ENCODE data around the gene HNRNPLL. TPM values are rescaled to one million over a fixed set of nuclear protein-coding genes. Genes with fewer than 3 reads are reported as not detected.
"Not testable (repeated sequence)": the region's sequence is repeated elsewhere in the genome, so short reads cannot be mapped to it uniquely, and the experiment has no call there.

Gene HNRNPLL
- total RNA-seq, 5 donors from 2014 or later (not counting 1 experiment from before 2014, with no cell fraction given), result 28.1 to 69.0 (median 35.2) TPM

GRCh38 chr2:38615237-38615636 is 12.5 kb upstream of the HNRNPLL start:
- Histone ChIP-seq H3K4me3 (ENCODE audit: control insufficient read depth in 1 of 2, extremely low read depth in 1 of 2, low read length in 1 of 2) (no peak overlapping the region), H3K36me3 (ENCODE audit: control insufficient read depth in 2 of 2, extremely low read depth in 1 of 2, insufficient read depth in 1 of 2, low read length in 1 of 2) (no peaks in the 10 kb centered on the region), H3K9me3 (no peaks in the 10 kb centered on the region), H3K27ac (ENCODE audit: low read length) (no peak overlapping the region), H3K27me3 (replicated peaks in 1 of 2; ENCODE audit: control insufficient read depth in 2 of 2, extremely low read depth in 1 of 2, insufficient read depth in 2 of 2, low read length in 1 of 2) (no peaks in the 10 kb centered on the region), H3K4me1 (ENCODE audit: control insufficient read depth in 1 of 2, extremely low read depth in 1 of 2, insufficient read depth in 2 of 2, low read length in 2 of 2) (peaks cover 0 to 3% of the 10 kb centered on the region in 2 experiments)
- DNase-seq (no peak), ATAC-seq (replicated peaks in 1 of 4) (no peak)
- H3K4me3 Mint-ChIP-seq, result no peak overlapping the region
- no peak overlapping the region for H3K27ac Mint-ChIP-seq
- H3K36me3 Mint-ChIP-seq, result no peaks in the 10 kb centered on the region
- CTCF ChIA-PET, result no interaction called here
- no peaks in the 10 kb centered on the region for H3K9me3 Mint-ChIP-seq
- peaks cover 0 to 13% (median 11%) of the 10 kb centered on the region in 3 donors for H3K4me1 Mint-ChIP-seq
- WGBS (ENCODE audit: insufficient coverage), result no CpG with 5 or more reads among the region's 1 CpG
- peaks cover 0 to 9% of the 10 kb centered on the region in 2 donors for H3K27me3 Mint-ChIP-seq
- POLR2A ChIA-PET, result no interaction called here

- Mint-ChIP-seq H3K27me3 (peaks cover 0 to 9% of the 10 kb centered on the region in 2 donors), H3K36me3 (no peaks in the 10 kb centered on the region), H3K9me3 (no peaks in the 10 kb centered on the region), H3K27ac (no peak overlapping the region), H3K4me1 (peaks cover 6 to 21% (median 16%) of the 10 kb centered on the region in 3 donors), H3K4me3 (no peak overlapping the region)
- H3K9me3 ChIP-seq, result no peaks in the 10 kb centered on the region
- H3K36me3 ChIP-seq (ENCODE audit: control insufficient read depth in 2 of 2, extremely low read depth in 1 of 2, insufficient read depth in 1 of 2, low read length in 1 of 2), result no peaks in the 10 kb centered on the region
- no peaks in the 10 kb centered on the region for H3K27me3 ChIP-seq (replicated peaks in 1 of 2; ENCODE audit: control insufficient read depth in 2 of 2, extremely low read depth in 1 of 2, insufficient read depth in 2 of 2, low read length in 1 of 2)
- ATAC-seq (replicated peaks in 1 of 4) (no peak), DNase-seq (no peak)
- ChIA-PET POLR2A (interaction anchor here in 1 of 2 donors (0.6 kb wide), 1 partner anchor 341 kb away, joined by 5 read pairs; no protein-coding TSS in a partner anchor), CTCF (no interaction called here)
- no CpG with 5 or more reads among the region's 3 CpGs for WGBS (ENCODE audit: insufficient coverage)
- H3K27ac ChIP-seq (ENCODE audit: low read length), result no peak overlapping the region
- H3K4me1 ChIP-seq (ENCODE audit: control insufficient read depth in 1 of 2, extremely low read depth in 1 of 2, insufficient read depth in 2 of 2, low read length in 2 of 2), result peaks cover 0 to 6% of the 10 kb centered on the region in 2 experiments
- no peak overlapping the region for H3K4me3 ChIP-seq (ENCODE audit: control insufficient read depth in 1 of 2, extremely low read depth in 1 of 2, low read length in 1 of 2)
Measured at GRCh38 chr2:38613849-38614213, 11.1 kb upstream of the HNRNPLL start.

- Mint-ChIP-seq H3K4me3 (no peak overlapping the region), H3K27ac (no peak overlapping the region), H3K36me3 (no peaks in the 10 kb centered on the region), H3K4me1 (peaks cover 10 to 24% (median 19%) of the 10 kb centered on the region in 3 donors), H3K27me3 (peaks cover 0 to 9% of the 10 kb centered on the region in 2 donors), H3K9me3 (no peaks in the 10 kb centered on the region)
- ATAC-seq (replicated peaks in 1 of 4) (no peak), DNase-seq (no peak)
- Histone ChIP-seq H3K27ac (ENCODE audit: low read length) (no peak overlapping the region), H3K4me1 (ENCODE audit: control insufficient read depth in 1 of 2, extremely low read depth in 1 of 2, insufficient read depth in 2 of 2, low read length in 2 of 2) (peaks cover 0 to 6% of the 10 kb centered on the region in 2 experiments), H3K4me3 (ENCODE audit: control insufficient read depth in 1 of 2, extremely low read depth in 1 of 2, low read length in 1 of 2) (no peak overlapping the region), H3K36me3 (ENCODE audit: control insufficient read depth in 2 of 2, extremely low read depth in 1 of 2, insufficient read depth in 1 of 2, low read length in 1 of 2) (no peaks in the 10 kb centered on the region), H3K27me3 (replicated peaks in 1 of 2; ENCODE audit: control insufficient read depth in 2 of 2, extremely low read depth in 1 of 2, insufficient read depth in 2 of 2, low read length in 1 of 2) (no peaks in the 10 kb centered on the region), H3K9me3 (no peaks in the 10 kb centered on the region)
- ChIA-PET POLR2A (interaction anchor here (0.5 to 0.6 kb wide), 2 partner anchors 114 to 341 kb away, joined by 4 to 5 read pairs; no protein-coding TSS in a partner anchor), CTCF (no interaction called here)
- WGBS (ENCODE audit: insufficient coverage), result 91% methylated on average over 7 of the region's 10 CpGs
Measured at GRCh38 chr2:38613126-38613848, 10.6 kb upstream of the HNRNPLL start.

- Mint-ChIP-seq H3K4me3 (no peak overlapping the region), H3K36me3 (no peaks in the 10 kb centered on the region), H3K27ac (no peak overlapping the region), H3K4me1 (peaks cover 15 to 28% (median 24%) of the 10 kb centered on the region in 3 donors), H3K9me3 (no peaks in the 10 kb centered on the region), H3K27me3 (peaks cover 0 to 4% of the 10 kb centered on the region in 2 donors)
- Histone ChIP-seq H3K4me3 (ENCODE audit: control insufficient read depth in 1 of 2, extremely low read depth in 1 of 2, low read length in 1 of 2) (no peak overlapping the region), H3K4me1 (ENCODE audit: control insufficient read depth in 1 of 2, extremely low read depth in 1 of 2, insufficient read depth in 2 of 2, low read length in 2 of 2) (peaks cover 0 to 12% of the 10 kb centered on the region in 2 experiments), H3K36me3 (ENCODE audit: control insufficient read depth in 2 of 2, extremely low read depth in 1 of 2, insufficient read depth in 1 of 2, low read length in 1 of 2) (no peaks in the 10 kb centered on the region), H3K27me3 (replicated peaks in 1 of 2; ENCODE audit: control insufficient read depth in 2 of 2, extremely low read depth in 1 of 2, insufficient read depth in 2 of 2, low read length in 1 of 2) (no peaks in the 10 kb centered on the region), H3K9me3 (no peaks in the 10 kb centered on the region), H3K27ac (ENCODE audit: low read length) (no peak overlapping the region)
- CTCF ChIA-PET, result interaction anchor here (0.6 to 1.2 kb wide), 4 partner anchors 29 to 112 kb away, joined by 3 to 4 read pairs (median 3); no protein-coding TSS in a partner anchor
- POLR2A ChIA-PET, result no interaction called here
- 58% methylated on average over 3 of the region's 8 CpGs for WGBS (ENCODE audit: insufficient coverage)
- DNase-seq (peak in 1 of 35 experiments; percentile 28), ATAC-seq (replicated peaks in 1 of 4) (peak in 1 of 4 experiments; percentile 59)
Measured at GRCh38 chr2:38610851-38611801, 8.4 kb upstream of the HNRNPLL start.

GRCh38 chr2:38609246-38609645 is 6.5 kb upstream of the HNRNPLL start:
- H3K27me3 Mint-ChIP-seq; DNase-seq; H3K36me3 ChIP-seq (ENCODE audit: control insufficient read depth in 2 of 2, extremely low read depth in 1 of 2, insufficient read depth in 1 of 2, low read length in 1 of 2); H3K4me3 Mint-ChIP-seq; ATAC-seq (replicated peaks in 1 of 4); CTCF ChIA-PET; H3K27me3 ChIP-seq (replicated peaks in 1 of 2; ENCODE audit: control insufficient read depth in 2 of 2, extremely low read depth in 1 of 2, insufficient read depth in 2 of 2, low read length in 1 of 2); H3K27ac ChIP-seq (ENCODE audit: low read length); H3K36me3 Mint-ChIP-seq; H3K9me3 ChIP-seq; H3K4me3 ChIP-seq (ENCODE audit: control insufficient read depth in 1 of 2, extremely low read depth in 1 of 2, low read length in 1 of 2); H3K9me3 Mint-ChIP-seq: not testable (repeated sequence)
- Mint-ChIP-seq H3K27ac (peak overlapping the region in 1 of 2 donors; percentile 17), H3K4me1 (peaks cover 19 to 31% (median 26%) of the 10 kb centered on the region in 3 donors)
- H3K4me1 ChIP-seq (ENCODE audit: control insufficient read depth in 1 of 2, extremely low read depth in 1 of 2, insufficient read depth in 2 of 2, low read length in 2 of 2), result peaks cover 0 to 12% of the 10 kb centered on the region in 2 experiments
- WGBS (ENCODE audit: insufficient coverage), result 71% methylated on average over 1 of the region's 2 CpGs
- POLR2A ChIA-PET, result interaction anchor here (0.6 kb wide), 2 partner anchors 27 to 234 kb away, joined by 3 read pairs; no protein-coding TSS in a partner anchor

GRCh38 chr2:38608755-38609154 is 6.0 kb upstream of the HNRNPLL start:
- peaks cover 0 to 16% of the 10 kb centered on the region in 2 experiments for H3K4me1 ChIP-seq (ENCODE audit: control insufficient read depth in 1 of 2, extremely low read depth in 1 of 2, insufficient read depth in 2 of 2, low read length in 2 of 2)
- no peaks in the 10 kb centered on the region for H3K36me3 ChIP-seq (ENCODE audit: control insufficient read depth in 2 of 2, extremely low read depth in 1 of 2, insufficient read depth in 1 of 2, low read length in 1 of 2)
- no peak for DNase-seq
- H3K27ac ChIP-seq (ENCODE audit: low read length), result no peak overlapping the region
- no peaks in the 10 kb centered on the region for H3K9me3 ChIP-seq
- H3K36me3 Mint-ChIP-seq, result no peaks in the 10 kb centered on the region
- no peak overlapping the region for H3K4me3 ChIP-seq (ENCODE audit: control insufficient read depth in 1 of 2, extremely low read depth in 1 of 2, low read length in 1 of 2)
- no peak for ATAC-seq (replicated peaks in 1 of 4)
- H3K27ac Mint-ChIP-seq, result peak overlapping the region in 1 of 2 donors; percentile 17
- no peaks in the 10 kb centered on the region for H3K27me3 Mint-ChIP-seq
- H3K9me3 Mint-ChIP-seq, result no peaks in the 10 kb centered on the region
- H3K4me1 Mint-ChIP-seq, result peaks cover 23 to 36% (median 30%) of the 10 kb centered on the region in 3 donors
- CTCF ChIA-PET, result no interaction called here
- H3K27me3 ChIP-seq (replicated peaks in 1 of 2; ENCODE audit: control insufficient read depth in 2 of 2, extremely low read depth in 1 of 2, insufficient read depth in 2 of 2, low read length in 1 of 2), result no peaks in the 10 kb centered on the region
- no CpG with 5 or more reads among the region's 2 CpGs for WGBS (ENCODE audit: insufficient coverage)
- H3K4me3 Mint-ChIP-seq, result no peak overlapping the region
- POLR2A ChIA-PET, result interaction anchor here (0.6 to 1.0 kb wide), 3 partner anchors 26 to 234 kb away, joined by 3 to 4 read pairs (median 3); partner anchors contain the start of gene SRSF7 (in 1 of the 2)
